Fibroblast of the aortic adventitia (primary cell): ENCODE data around the gene ANKRD13B. TPM values are rescaled to one million over a fixed set of nuclear protein-coding genes. Genes with fewer than 3 reads are reported as not detected.
A peak's percentile ranks its signal among the peaks of the same experiment; 100 is the strongest.

Experiments
- DNase-seq: peaks from one replicate; pipeline ENCODE4 v3.0.0-alpha.2; 2010; ENCODE audit warnings: low read depth
- H3K4me3 ChIP-seq: 2 replicates; pipeline ENCODE4 v1.5.1; 2011; ENCODE audit warnings: low read depth, mild to moderate bottlenecking, control low read depth, low read length, moderate library complexity
- CTCF ChIP-seq: IDR thresholded peaks from 2 replicates; pipeline ENCODE4 v1.5.1; 2011; ENCODE audit warnings: mild to moderate bottlenecking, low read length, control low read depth, inconsistent platforms; ENCODE audit not compliant: insufficient read depth
- total RNA-seq: library from RNA; depleted of rRNA; stranded (reverse); fragments of >200 nt; gene quantifications from 2 replicates; pipeline ENCODE4 v1.2.3, GENCODE V29; 2012; ENCODE audit warnings: low replicate concordance

The ANKRD13B gene
- total RNA-seq, 1 donor, result 14.0 TPM

- no peak for TF ChIP-seq CTCF
- peak; percentile 36 for DNase-seq
- H3K4me3 ChIP-seq, result no peak overlapping the region
Measured at GRCh38 chr17:29595107-29595942, 2.4 kb downstream of the ANKRD13B start.

- no peak for DNase-seq
- no peak overlapping the region for H3K4me3 ChIP-seq
- no peak for TF ChIP-seq CTCF
Measured at GRCh38 chr17:29595943-29596774, 3.2 kb downstream of the ANKRD13B start.

- TF ChIP-seq CTCF, result no peak
- DNase-seq, result no peak
Measured at GRCh38 chr17:29596811-29597210, 3.9 kb downstream of the ANKRD13B start.

GRCh38 chr17:29597361-29598172 is 4.6 kb downstream of the ANKRD13B start:
- DNase-seq, result no peak
- no peak for TF ChIP-seq CTCF
- H3K4me3 ChIP-seq, result no peak overlapping the region

More at GRCh38 chr17:29596811-29597210, 3.9 kb downstream of the ANKRD13B start:
- H3K4me3 ChIP-seq, result no peak overlapping the region

GRCh38 chr17:29603109-29603674 is 10.3 kb downstream of the ANKRD13B start:
- no peak for DNase-seq
- H3K4me3 ChIP-seq, result no peak overlapping the region
- TF ChIP-seq CTCF, result no peak
